ENCODE measurements around the gene ZNF219. TPM values are rescaled to one million over a fixed set of nuclear protein-coding genes. Genes with fewer than 3 reads are reported as not detected.

Gene ZNF219
- total RNA-seq, 1 donor from 2014 or later, result 31.9 TPM

- Mint-ChIP-seq H3K9me3 (ENCODE audit: unreplicated experiment) (no peaks in the 10 kb centered on the region), H3K27ac (ENCODE audit: unreplicated experiment) (peak overlapping the region; percentile 18), H3K36me3 (ENCODE audit: low read depth, unreplicated experiment) (no peaks in the 10 kb centered on the region), H3K4me1 (ENCODE audit: low read depth, unreplicated experiment) (peaks cover 27% of the 10 kb centered on the region), H3K4me3 (ENCODE audit: unreplicated experiment) (no peak overlapping the region), H3K27me3 (ENCODE audit: low read depth, unreplicated experiment) (no peaks in the 10 kb centered on the region)
- Histone ChIP-seq H3K36me3 (ENCODE audit: insufficient read depth, low read length) (no peaks in the 10 kb centered on the region), H3K79me2 (ENCODE audit: insufficient read depth, low read length) (no peaks in the 10 kb centered on the region), H4K20me1 (ENCODE audit: insufficient read depth, low read length) (no peaks in the 10 kb centered on the region), H3K4me3 (ENCODE audit: insufficient read depth, low read depth, low read length) (no peak overlapping the region), H3K27ac (ENCODE audit: low read depth, low read length) (no peak overlapping the region), H3K9ac (ENCODE audit: low read length) (no peak overlapping the region), H3K4me2 (ENCODE audit: low read length) (no peak overlapping the region), H3K9me3 (ENCODE audit: insufficient read depth, low read depth, low read length) (no peaks in the 10 kb centered on the region), H3K4me1 (ENCODE audit: insufficient read depth, low read length) (peaks cover 19% of the 10 kb centered on the region), H3K27me3 (ENCODE audit: insufficient read depth, low read length) (no peaks in the 10 kb centered on the region), H2AFZ (ENCODE audit: low read depth, low read length) (no peak overlapping the region)
- no peak for TF ChIP-seq EZH2 (IDR thresholded peaks at IDR 0.05; ENCODE audit: insufficient read depth, low read length)
- TF ChIP-seq, protein P1, sequence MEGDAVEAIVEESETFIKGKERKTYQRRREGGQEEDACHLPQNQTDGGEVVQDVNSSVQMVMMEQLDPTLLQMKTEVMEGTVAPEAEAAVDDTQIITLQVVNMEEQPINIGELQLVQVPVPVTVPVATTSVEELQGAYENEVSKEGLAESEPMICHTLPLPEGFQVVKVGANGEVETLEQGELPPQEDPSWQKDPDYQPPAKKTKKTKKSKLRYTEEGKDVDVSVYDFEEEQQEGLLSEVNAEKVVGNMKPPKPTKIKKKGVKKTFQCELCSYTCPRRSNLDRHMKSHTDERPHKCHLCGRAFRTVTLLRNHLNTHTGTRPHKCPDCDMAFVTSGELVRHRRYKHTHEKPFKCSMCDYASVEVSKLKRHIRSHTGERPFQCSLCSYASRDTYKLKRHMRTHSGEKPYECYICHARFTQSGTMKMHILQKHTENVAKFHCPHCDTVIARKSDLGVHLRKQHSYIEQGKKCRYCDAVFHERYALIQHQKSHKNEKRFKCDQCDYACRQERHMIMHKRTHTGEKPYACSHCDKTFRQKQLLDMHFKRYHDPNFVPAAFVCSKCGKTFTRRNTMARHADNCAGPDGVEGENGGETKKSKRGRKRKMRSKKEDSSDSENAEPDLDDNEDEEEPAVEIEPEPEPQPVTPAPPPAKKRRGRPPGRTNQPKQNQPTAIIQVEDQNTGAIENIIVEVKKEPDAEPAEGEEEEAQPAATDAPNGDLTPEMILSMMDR (IDR thresholded peaks at IDR 0.05; ENCODE audit: insufficient read depth, low read depth, low read length), result no peak
- no peak for FAIRE-seq
- no peak for DNase-seq (ENCODE audit: low read depth)
These were observed 10.3 kb upstream of the ZNF219 start for GRCh38 chr14:21108791-21109190.

DNA sequence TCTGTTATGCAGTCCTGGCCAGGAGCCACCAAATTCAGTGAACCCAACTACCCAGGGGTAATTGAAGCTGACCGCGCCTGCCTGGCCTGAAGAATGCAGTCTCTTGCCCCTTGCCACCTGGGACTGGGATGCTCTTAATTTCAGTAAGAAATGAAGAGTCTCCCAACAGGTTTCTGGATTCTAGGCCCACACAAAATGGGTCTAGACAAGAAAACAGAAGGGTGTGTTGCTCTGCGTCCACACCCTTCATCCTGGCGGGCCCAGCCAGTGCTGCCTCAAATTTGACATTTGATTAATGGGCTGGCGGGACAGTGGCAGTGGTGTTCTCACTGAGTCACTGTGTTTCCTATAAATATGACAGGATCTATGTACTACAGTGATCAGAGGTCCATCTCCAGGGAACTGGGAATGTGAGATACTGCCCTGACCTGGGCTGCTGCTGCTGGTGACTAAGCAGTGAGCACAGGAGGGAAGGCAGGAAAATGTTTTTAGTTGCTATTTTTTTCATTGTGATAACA is 8.9 kb upstream of the ZNF219 start:
- no peaks in the 10 kb centered on the region for H3K27me3 ChIP-seq (ENCODE audit: insufficient read depth, low read length)
- no peak overlapping the region for H3K4me3 ChIP-seq (ENCODE audit: insufficient read depth, low read depth, low read length)
- H3K4me3 Mint-ChIP-seq (ENCODE audit: unreplicated experiment), result no peak overlapping the region
- peak overlapping the region; percentile 26 for H3K9ac ChIP-seq (ENCODE audit: low read length)
- H3K27ac ChIP-seq (ENCODE audit: low read depth, low read length), result peak overlapping the region; percentile 28
- peaks cover 25% of the 10 kb centered on the region for H3K4me1 ChIP-seq (ENCODE audit: insufficient read depth, low read length)
- H3K36me3 Mint-ChIP-seq (ENCODE audit: low read depth, unreplicated experiment), result no peaks in the 10 kb centered on the region
- no peak for TF ChIP-seq EZH2 (IDR thresholded peaks at IDR 0.05; ENCODE audit: insufficient read depth, low read length)
- TF ChIP-seq, protein P1 (IDR thresholded peaks at IDR 0.05; ENCODE audit: insufficient read depth, low read depth, low read length), result no peak
- H3K36me3 ChIP-seq (ENCODE audit: insufficient read depth, low read length), result no peaks in the 10 kb centered on the region
- peaks cover 36% of the 10 kb centered on the region for H3K4me1 Mint-ChIP-seq (ENCODE audit: low read depth, unreplicated experiment)
- peak overlapping the region; percentile 69 for H2AFZ ChIP-seq (ENCODE audit: low read depth, low read length)
- H3K27ac Mint-ChIP-seq (ENCODE audit: unreplicated experiment), result peak overlapping the region; percentile 79
- FAIRE-seq (no peak), DNase-seq (ENCODE audit: low read depth) (peak; percentile 24)
- no peaks in the 10 kb centered on the region for H3K9me3 ChIP-seq (ENCODE audit: insufficient read depth, low read depth, low read length)
- H4K20me1 ChIP-seq (ENCODE audit: insufficient read depth, low read length), result no peaks in the 10 kb centered on the region
- H3K79me2 ChIP-seq (ENCODE audit: insufficient read depth, low read length), result no peaks in the 10 kb centered on the region
- H3K27me3 Mint-ChIP-seq (ENCODE audit: low read depth, unreplicated experiment), result no peaks in the 10 kb centered on the region
- H3K9me3 Mint-ChIP-seq (ENCODE audit: unreplicated experiment), result no peaks in the 10 kb centered on the region
- peak overlapping the region; percentile 50 for H3K4me2 ChIP-seq (ENCODE audit: low read length)

DNA sequence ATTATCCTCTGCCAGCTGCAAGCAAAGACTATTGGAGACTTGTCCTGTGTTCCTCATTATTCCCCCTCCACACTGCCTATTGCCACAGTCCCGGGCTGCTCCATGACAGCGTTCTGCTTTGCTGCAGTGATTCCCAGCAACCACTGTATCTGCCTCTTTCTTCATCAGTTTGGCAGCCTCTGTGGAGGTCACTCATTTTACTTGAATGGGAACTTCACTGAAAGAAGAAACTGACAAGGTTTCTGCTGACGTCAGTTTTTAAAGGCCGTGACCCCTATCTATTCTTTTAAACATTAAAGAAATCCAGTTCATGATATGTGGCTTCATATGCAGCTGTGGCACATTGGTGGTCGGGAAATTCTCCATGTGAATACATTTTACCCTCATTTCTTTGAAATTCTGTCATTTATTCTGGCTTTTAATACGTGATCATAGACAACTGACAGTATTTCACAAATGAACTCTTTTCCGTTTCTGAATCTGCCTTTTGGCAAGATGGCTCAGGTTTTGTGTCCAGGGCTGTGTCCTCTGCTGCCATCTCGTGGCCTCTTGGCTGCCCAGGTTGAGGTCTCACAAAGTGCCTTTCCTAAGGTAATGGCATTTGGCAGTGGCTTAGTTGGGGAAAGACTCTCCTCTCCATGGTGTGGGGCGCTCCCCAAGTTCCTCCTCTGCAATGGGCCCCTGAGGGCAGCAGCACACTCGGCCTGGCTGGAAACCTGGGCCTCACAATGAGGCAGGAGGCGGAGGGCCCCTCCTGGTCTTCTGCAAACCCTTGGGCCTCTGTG is 8.2 kb upstream of the ZNF219 start:
- TF ChIP-seq, protein P1 (IDR thresholded peaks at IDR 0.05; ENCODE audit: insufficient read depth, low read depth, low read length), result peak; percentile 95
- TF ChIP-seq EZH2 (IDR thresholded peaks at IDR 0.05; ENCODE audit: insufficient read depth, low read length), result no peak
- Histone ChIP-seq H3K27me3 (ENCODE audit: insufficient read depth, low read length) (no peaks in the 10 kb centered on the region), H3K4me3 (ENCODE audit: insufficient read depth, low read depth, low read length) (peak overlapping the region; percentile 13), H3K27ac (ENCODE audit: low read depth, low read length) (peak overlapping the region; percentile 28), H3K9ac (ENCODE audit: low read length) (peak overlapping the region; percentile 26), H3K4me2 (ENCODE audit: low read length) (peak overlapping the region; percentile 50), H3K36me3 (ENCODE audit: insufficient read depth, low read length) (no peaks in the 10 kb centered on the region), H3K79me2 (ENCODE audit: insufficient read depth, low read length) (no peaks in the 10 kb centered on the region), H3K9me3 (ENCODE audit: insufficient read depth, low read depth, low read length) (no peaks in the 10 kb centered on the region), H4K20me1 (ENCODE audit: insufficient read depth, low read length) (no peaks in the 10 kb centered on the region), H3K4me1 (ENCODE audit: insufficient read depth, low read length) (peaks cover 25% of the 10 kb centered on the region), H2AFZ (ENCODE audit: low read depth, low read length) (peak overlapping the region; percentile 69)
- Mint-ChIP-seq H3K9me3 (ENCODE audit: unreplicated experiment) (no peaks in the 10 kb centered on the region), H3K27me3 (ENCODE audit: low read depth, unreplicated experiment) (no peaks in the 10 kb centered on the region), H3K4me3 (ENCODE audit: unreplicated experiment) (peak overlapping the region; percentile 66), H3K27ac (ENCODE audit: unreplicated experiment) (peak overlapping the region; percentile 79), H3K4me1 (ENCODE audit: low read depth, unreplicated experiment) (peaks cover 42% of the 10 kb centered on the region), H3K36me3 (ENCODE audit: low read depth, unreplicated experiment) (no peaks in the 10 kb centered on the region)
- FAIRE-seq, result no peak
- peak; percentile 57 for DNase-seq (ENCODE audit: low read depth)
